HS-27A (cell line): ENCODE data around the gene TECPR2.

ENCODE experiments used
- DNase-seq: peaks from one replicate; pipeline ENCODE4 v3.0.0-alpha.2; 2012; ENCODE audit warnings: low read depth, missing footprints

Gene TECPR2

GRCh38 chr14:102427642-102428041 is 64.9 kb downstream of the TECPR2 start:
- DNase-seq: no peak

- DNase-seq: no peak
Measured at GRCh38 chr14:102430212-102430908, 67.6 kb downstream of the TECPR2 start.

DNA sequence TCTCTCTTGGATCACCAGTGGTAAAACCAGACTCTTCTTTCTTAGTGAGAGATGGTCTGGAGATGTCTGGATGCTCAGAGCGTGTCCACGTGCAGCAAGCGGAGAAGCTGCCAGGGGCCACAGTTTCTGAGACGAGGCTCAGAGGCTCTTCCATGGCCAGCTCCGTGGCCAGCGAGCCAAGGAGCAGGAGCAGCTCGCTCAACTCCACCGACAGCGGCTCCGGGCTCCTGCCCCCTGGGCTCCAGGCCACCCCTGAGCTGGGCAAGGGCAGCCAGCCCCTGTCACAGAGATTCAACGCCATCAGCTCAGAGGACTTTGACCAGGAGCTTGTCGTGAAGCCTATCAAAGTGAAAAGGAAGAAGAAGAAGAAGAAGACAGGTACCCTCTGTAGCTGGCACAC is 69.0 kb downstream of the TECPR2 start:
- no peak for DNase-seq

DNA sequence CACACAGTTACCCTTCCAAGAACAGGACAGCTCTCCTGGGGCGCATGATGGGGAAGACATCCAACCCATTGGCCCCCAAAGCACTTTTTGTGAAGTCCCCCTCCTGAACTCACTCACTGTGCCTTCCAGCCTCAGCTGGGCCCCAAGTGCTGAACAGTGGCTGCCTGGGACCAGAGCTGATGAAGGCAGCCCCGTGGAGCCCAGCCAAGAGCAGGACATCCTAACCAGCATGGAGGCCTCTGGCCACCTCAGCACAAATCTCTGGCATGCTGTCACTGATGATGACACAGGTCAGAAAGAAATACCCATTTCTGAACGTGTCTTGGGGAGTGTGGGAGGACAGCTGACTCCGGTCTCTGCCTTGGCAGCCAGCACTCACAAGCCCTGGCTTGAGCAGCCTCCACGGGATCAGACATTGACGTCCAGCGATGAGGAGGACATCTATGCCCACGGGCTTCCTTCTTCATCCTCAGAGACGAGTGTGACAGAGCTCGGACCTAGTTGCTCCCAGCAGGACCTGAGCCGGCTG is 72.0 kb downstream of the TECPR2 start:
- DNase-seq: no peak

- DNase-seq: no peak
Measured at GRCh38 chr14:102437997-102438915, 75.5 kb downstream of the TECPR2 start.

- DNase-seq: no peak
Measured at GRCh38 chr14:102439556-102439955, 76.8 kb downstream of the TECPR2 start.

DNA sequence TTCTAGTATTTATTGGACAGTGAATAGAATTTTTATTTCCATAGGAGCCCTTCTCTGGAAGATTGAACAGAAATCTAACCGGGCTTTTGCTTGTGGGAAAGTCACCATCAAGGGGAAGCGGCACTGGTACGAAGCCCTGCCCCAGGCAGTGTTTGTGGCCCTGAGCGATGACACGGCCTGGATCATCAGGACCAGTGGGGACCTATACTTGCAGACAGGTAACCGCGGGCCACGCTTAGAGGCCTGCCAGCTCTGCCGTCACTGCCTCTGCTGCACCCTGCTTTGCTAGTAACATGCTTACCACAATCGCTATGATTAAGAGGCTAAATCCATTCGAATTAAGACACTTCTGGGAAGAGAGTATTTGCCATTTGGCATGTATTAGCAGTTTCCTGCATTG is 77.7 kb downstream of the TECPR2 start:
- DNase-seq: no peak

DNA sequence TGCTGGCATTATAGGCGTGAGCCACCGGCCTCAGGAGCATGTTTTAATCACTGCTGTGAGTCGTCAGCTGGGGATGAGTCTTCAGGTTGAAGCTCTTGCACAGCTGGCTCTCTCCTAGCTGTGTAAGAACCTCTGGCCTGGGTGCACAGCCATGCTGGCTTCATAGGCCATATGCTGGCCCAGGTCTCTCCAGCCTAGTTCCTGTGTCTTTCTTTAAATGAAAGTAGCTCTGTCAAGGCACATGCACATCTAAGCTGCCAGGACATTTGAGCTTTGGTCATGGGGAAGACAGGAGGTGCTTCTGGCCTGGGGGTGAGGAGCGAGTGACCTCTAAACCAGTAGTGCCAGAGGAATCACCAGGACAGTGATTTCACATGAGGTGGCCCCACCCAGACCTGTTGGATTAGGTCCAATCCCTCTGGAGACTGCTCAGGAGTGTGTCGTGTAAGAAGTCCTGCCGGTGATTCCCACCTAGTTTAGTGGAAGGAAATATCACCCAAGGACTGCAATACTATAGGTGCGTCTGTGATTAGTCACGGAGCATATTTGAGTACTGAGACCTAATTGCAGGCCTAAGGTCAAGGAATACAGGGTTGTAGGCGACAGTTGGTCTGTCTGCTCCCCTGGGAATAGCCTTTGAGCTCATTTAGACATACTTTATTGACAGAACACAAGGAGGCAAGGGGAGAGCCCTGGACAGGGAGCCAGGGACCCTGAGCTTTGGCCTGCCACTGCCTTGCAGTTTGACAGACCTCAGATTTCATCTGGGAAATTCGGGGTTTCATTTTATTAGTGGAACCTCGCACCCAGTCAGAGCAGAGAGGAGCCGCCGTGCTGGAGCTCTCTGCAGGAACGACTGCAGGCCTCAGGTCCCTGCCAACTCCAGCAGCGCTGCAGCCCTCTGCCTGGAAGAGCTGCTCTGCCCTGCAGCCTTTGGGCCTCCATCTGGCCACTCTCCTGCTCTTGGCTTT is 79.8 kb downstream of the TECPR2 start:
- DNase-seq: no peak

DNA sequence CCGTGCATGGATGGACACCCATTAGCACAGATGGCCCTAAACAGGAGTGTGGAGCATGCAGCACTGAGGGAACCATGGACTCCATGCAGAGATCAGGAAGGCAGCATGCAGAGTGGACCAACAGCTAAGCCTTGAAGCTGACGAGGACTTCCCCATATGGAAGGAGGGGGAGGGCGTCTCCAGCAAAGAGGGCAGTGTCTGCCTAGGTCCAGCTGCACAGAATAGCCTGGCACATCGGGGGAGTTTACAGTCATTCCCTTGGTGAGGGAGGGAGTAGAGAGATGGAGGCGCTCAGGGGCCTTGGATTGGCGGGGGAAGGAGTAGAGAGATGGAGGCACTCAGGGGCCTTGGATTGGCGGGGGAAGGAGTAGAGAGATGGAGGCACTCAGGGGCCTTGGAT is 82.3 kb downstream of the TECPR2 start:
- DNase-seq: no peak

DNA sequence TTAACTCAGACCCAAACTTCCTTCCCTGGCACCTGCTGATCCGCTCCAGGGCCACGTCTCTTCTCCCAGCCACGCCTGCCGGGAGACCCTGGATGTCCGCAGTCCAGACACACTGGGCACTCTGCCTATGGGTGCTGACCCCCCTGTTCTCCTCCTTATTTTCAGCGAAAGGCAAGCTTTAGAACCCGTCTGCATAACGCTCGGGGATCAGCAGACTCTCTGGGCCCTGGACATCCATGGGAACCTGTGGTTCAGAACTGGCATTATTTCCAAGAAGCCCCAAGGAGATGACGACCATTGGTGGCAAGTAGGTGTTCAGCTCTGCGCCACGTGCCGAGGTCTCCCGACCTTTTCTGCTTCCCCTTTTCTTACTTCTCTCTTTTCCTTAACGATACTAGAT is 82.9 kb downstream of the TECPR2 start:
- no peak for DNase-seq

DNA sequence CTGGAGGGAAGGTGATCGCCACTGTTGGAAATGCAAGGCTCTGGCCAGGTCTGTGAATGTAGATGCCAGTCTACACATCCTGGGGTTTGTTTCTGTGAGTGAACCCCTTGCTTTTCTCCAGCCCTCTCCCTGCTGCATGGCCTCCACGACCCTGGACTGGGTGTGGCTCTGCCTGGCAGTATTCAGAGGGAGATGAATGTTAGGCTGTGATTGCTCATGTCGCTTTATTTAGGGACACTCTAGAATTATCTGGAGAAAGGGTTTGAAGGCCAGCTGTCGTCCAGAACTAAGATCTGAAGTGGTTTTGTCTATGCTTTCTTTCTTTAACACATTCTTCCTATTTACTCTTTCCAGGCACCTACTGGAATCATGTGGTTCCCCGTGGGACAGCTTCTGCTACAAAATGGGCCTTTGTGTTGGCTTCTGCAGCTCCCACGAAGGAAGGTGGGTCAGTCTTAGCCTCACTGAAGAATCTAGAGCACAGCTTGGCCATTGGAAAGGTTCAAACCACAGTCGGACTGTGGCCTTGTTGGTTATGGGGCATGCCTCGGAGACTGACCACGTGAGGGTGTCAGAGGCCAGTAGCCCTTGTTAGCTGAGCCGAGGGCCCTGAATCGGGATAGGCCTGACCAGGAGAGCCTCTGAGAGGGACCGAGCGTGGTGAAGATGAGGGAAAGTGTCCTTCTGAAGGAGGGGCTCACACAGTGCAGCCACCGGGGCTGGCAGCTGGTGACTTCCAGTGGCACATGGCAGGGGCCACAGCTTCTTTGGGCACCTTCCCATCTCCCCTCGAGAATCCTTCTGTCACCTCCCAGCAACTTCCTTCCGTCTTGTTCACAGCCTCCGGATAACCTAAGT is 87.7 kb downstream of the TECPR2 start:
- no peak for DNase-seq

GRCh38 chr14:102451064-102451352 is 88.3 kb downstream of the TECPR2 start:
- no peak for DNase-seq

DNA sequence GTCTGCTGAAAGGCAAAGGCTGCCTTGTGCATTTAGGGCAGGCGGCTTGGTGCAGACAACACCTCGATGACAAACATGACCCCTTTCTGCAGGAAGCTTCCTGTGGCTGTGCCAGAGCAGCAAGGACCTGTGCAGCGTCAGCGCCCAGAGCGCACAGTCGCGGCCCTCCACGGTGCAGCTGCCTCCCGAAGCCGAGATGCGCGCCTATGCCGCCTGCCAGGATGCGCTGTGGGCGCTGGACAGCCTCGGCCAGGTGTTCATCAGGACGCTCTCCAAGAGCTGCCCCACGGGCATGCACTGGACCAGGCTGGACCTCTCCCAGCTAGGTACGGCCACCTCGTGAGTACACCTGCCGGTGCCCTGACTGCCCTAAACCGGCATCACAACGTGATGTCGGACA is 89.6 kb downstream of the TECPR2 start:
- DNase-seq: no peak

- DNase-seq: no peak
Measured at GRCh38 chr14:102454711-102455110, 92.0 kb downstream of the TECPR2 start.

- DNase-seq: no peak
Measured at GRCh38 chr14:102457509-102457908, 94.8 kb downstream of the TECPR2 start.

- no peak for DNase-seq
Measured at GRCh38 chr14:102461490-102462338, 99.0 kb downstream of the TECPR2 start.

DNA sequence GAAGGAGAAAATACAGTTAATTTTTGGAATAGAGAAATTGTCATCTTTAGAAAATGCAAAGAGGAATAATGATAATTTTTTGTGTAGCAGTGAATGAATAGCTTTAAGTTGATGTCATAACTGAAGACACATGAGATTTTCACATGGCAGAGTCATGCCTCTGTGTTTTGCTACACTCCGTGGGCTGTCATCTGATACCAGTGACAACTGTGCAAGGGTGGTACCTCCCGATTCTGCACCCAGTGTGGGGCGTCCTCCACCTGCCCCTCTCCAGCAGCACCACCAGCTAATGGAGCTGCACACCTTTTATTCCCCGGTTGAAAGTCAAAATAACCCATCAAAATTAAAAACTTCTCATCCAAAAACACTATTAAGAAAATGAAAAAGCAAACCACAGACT is 99.7 kb downstream of the TECPR2 start:
- no peak for DNase-seq

GRCh38 chr14:102464006-102464405 is 101.3 kb downstream of the TECPR2 start:
- no peak for DNase-seq

DNA sequence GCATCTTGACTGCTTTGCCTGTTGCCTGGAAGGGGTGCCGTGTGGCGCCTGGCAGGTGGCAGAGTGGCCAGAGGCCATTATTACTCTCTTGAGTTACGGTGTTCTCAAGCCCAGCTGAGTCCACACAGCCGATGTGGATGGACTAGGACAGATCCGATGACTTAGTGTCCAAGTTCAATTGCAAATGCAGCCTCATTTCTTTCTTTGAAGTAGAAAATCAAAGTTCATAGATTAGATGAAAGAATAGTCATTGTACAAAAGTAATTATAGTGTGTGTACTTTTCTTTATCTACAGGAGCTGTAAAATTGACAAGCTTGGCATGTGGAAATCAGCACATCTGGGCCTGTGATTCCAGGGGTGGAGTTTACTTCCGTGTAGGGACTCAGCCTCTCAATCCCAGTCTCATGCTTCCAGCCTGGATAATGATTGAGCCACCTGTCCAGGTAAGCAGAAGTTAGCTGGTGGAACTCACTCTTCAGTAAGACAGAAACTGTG is 102.2 kb downstream of the TECPR2 start:
- DNase-seq: no peak

GRCh38 chr14:102469261-102469660 is 106.5 kb downstream of the TECPR2 start:
- DNase-seq: no peak
